Parathyroid adenoma (tissue), 2 donors: Measurements from ENCODE around the gene PPP6C.
"Not testable (repeated sequence)": the region's sequence is repeated elsewhere in the genome, so short reads cannot be mapped to it uniquely, and the experiment has no call there.

Source experiments
- H2AFZ ChIP-seq: fragments of 300-600 bp; sonication (generic); one replicate; pipeline ENCODE4 v1.7.0; 2017; ENCODE audit warnings: antibody characterized with exemption, mild to moderate bottlenecking
- H3K27ac ChIP-seq: fragments of 300-600 bp; sonication (generic); one replicate; pipeline ENCODE4 v1.7.0; 2017
- H3K27me3 ChIP-seq: fragments of 300-600 bp; sonication (generic); one replicate; pipeline ENCODE4 v1.7.0; 2017; ENCODE audit warnings: low read length; ENCODE audit not compliant: control insufficient read depth, insufficient read depth
- H3K36me3 ChIP-seq: fragments of 300-600 bp; sonication (generic); one replicate; pipeline ENCODE4 v1.7.0; 2017; ENCODE audit warnings: low read length; ENCODE audit not compliant: control insufficient read depth, insufficient read depth
- H3K4me1 ChIP-seq: fragments of 300-600 bp; sonication (generic); one replicate; pipeline ENCODE4 v1.7.0; 2017; ENCODE audit warnings: control low read depth
- H3K4me2 ChIP-seq: fragments of 300-600 bp; sonication (generic); one replicate; pipeline ENCODE4 v1.7.0; 2017; ENCODE audit warnings: low read length
- H3K4me3 ChIP-seq: fragments of 300-600 bp; sonication (generic); one replicate; pipeline ENCODE4 v1.7.0; 2017; ENCODE audit warnings: low read depth, low read length
- H3K79me2 ChIP-seq: fragments of 300-600 bp; sonication (generic); one replicate; pipeline ENCODE4 v1.7.0; 2017; ENCODE audit warnings: control low read depth
- H3K9ac ChIP-seq: fragments of 300-600 bp; sonication (generic); one replicate; pipeline ENCODE4 v1.7.0; 2017; ENCODE audit warnings: mild to moderate bottlenecking
- H3K9me3 ChIP-seq: fragments of 300-600 bp; sonication (generic); one replicate; pipeline ENCODE4 v1.7.0; 2017; ENCODE audit warnings: low read length; ENCODE audit not compliant: control insufficient read depth
- CTCF ChIP-seq: fragments of 300-600 bp; sonication (generic); IDR thresholded peaks from one replicate; pipeline ENCODE4 v1.7.0; 2017; ENCODE audit warnings: antibody characterized with exemption, mild to moderate bottlenecking
- donor health status: primary hyperparathyroidism.

Gene PPP6C

GRCh38 chr9:125180876-125181275 is 8.7 kb downstream of the PPP6C start:
- no peaks in the 10 kb centered on the region for H3K27me3 ChIP-seq
- no peak overlapping the region for H3K4me3 ChIP-seq
- H3K4me1 ChIP-seq: no peaks in the 10 kb centered on the region
- H3K9ac ChIP-seq: no peak overlapping the region
- H3K27ac ChIP-seq: no peak overlapping the region
- H3K4me2 ChIP-seq: no peak overlapping the region
- TF ChIP-seq CTCF: no peak
- no peak overlapping the region for H2AFZ ChIP-seq
- peaks cover 39% of the 10 kb centered on the region for H3K79me2 ChIP-seq
- H3K36me3 ChIP-seq: no peaks in the 10 kb centered on the region
- no peaks in the 10 kb centered on the region for H3K9me3 ChIP-seq

GRCh38 chr9:125179776-125180175 is 9.8 kb downstream of the PPP6C start:
- not testable (repeated sequence) for H3K4me1 ChIP-seq, H3K9me3 ChIP-seq, H3K27me3 ChIP-seq, H3K36me3 ChIP-seq, H3K4me3 ChIP-seq, H2AFZ ChIP-seq, H3K27ac ChIP-seq, H3K4me2 ChIP-seq, H3K9ac ChIP-seq
- H3K79me2 ChIP-seq: peaks cover 38% of the 10 kb centered on the region

- TF ChIP-seq CTCF: no peak
- Histone ChIP-seq H3K4me1 (no peaks in the 10 kb centered on the region), H3K4me3 (no peak overlapping the region), H3K27ac (no peak overlapping the region), H3K9me3 (no peaks in the 10 kb centered on the region), H3K27me3 (no peaks in the 10 kb centered on the region), H2AFZ (no peak overlapping the region), H3K36me3 (no peaks in the 10 kb centered on the region), H3K4me2 (no peak overlapping the region), H3K9ac (no peak overlapping the region), H3K79me2 (peaks cover 40% of the 10 kb centered on the region)
Observed at GRCh38 chr9:125177888-125178287, 11.7 kb downstream of the PPP6C start.

- Histone ChIP-seq H3K9ac (no peak overlapping the region), H3K4me2 (no peak overlapping the region), H3K27me3 (no peaks in the 10 kb centered on the region), H3K79me2 (peaks cover 30% of the 10 kb centered on the region), H3K9me3 (no peaks in the 10 kb centered on the region), H3K36me3 (no peaks in the 10 kb centered on the region), H3K27ac (no peak overlapping the region), H3K4me1 (no peaks in the 10 kb centered on the region), H2AFZ (no peak overlapping the region), H3K4me3 (no peak overlapping the region)
- no peak for TF ChIP-seq CTCF
Observed at GRCh38 chr9:125176636-125177035, 13.0 kb downstream of the PPP6C start.

- H3K4me2 ChIP-seq: no peak overlapping the region
- no peaks in the 10 kb centered on the region for H3K4me1 ChIP-seq
- no peak overlapping the region for H3K4me3 ChIP-seq
- TF ChIP-seq CTCF: no peak
- H3K9ac ChIP-seq: no peak overlapping the region
- no peaks in the 10 kb centered on the region for H3K9me3 ChIP-seq
- H3K27me3 ChIP-seq: no peaks in the 10 kb centered on the region
- H3K27ac ChIP-seq: no peak overlapping the region
- no peak overlapping the region for H2AFZ ChIP-seq
- H3K79me2 ChIP-seq: peaks cover 20% of the 10 kb centered on the region
- no peaks in the 10 kb centered on the region for H3K36me3 ChIP-seq
Observed at GRCh38 chr9:125172031-125172755, 17.4 kb downstream of the PPP6C start.
